GM21526 (cell line): ENCODE measurements around the gene KLHL3.

ENCODE experiments used
- ATAC-seq: cut with Tn5 transposase; IDR thresholded peaks from one replicate; pipeline ENCODE4 v1.9.1; 2021; ENCODE audit warnings: moderate library complexity; ENCODE audit not compliant: unreplicated experiment, low FRiP score

KLHL3 gene

DNA sequence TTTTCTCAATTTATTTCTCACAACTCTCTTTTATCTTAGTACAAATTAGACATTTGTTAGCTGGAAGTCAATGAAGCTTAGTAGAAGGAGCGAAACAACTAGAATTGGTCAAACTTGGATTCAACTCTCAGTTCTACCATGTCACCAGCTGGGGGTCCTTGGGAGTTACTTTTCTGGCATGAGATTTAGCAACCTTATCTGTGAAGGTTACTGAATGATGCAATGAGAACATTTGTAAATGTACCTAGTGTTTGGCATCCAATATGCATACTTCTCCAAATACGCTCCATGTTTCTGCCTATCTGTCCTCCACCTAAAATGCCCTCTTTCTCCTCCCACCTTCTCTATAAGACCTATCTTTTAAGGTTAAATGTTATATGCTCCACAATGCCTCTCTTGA, 12.0 kb upstream of the KLHL3 start:
- ATAC-seq: no peak

DNA sequence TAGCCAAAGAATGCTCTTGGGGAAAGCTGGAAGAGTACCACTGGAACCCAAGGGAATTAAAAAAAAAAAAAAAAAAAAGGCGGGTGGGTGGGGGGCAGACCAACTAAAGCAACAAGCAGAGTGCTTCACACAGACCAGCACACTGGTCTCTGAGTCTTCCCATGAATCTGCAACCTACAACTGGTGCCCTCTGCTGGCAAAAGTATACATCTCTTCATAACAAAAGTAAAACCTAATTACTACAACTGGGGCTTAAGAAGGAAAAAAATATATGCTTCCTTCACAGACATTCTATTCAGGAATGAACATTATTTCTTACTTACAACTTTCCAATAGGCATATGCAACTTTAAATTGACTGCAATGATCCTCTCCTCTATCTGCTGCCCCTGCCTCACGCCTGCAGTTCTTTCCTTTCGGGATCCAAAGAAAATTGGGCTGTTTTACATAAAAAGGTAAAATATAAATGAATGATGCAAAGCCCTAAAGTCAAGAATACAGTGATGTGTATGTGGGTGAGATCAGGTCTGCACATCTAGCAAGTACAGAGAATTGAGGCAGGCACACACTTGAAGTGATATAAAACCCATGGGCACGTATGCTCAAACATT, 7.2 kb upstream of the KLHL3 start:
- ATAC-seq: peak; percentile 52

DNA sequence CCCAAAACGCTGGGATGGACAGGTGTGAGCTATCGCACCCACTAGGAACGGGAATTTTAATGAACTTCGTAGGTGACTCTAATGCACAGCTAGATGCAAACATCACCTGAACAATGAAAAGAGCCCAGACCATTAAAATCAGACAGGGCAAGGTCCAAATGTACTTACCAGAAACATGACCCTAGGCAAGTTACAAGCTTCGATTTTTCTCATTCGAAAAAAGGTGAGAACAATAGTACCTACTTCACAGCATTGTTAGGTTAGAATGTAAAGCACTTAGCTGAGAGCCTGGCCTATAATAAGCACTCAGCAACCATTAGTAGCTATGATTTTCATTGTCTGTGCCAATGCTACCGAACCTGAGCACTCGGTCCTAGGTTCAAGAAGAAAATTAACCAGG, 5.8 kb upstream of the KLHL3 start:
- no peak for ATAC-seq

DNA sequence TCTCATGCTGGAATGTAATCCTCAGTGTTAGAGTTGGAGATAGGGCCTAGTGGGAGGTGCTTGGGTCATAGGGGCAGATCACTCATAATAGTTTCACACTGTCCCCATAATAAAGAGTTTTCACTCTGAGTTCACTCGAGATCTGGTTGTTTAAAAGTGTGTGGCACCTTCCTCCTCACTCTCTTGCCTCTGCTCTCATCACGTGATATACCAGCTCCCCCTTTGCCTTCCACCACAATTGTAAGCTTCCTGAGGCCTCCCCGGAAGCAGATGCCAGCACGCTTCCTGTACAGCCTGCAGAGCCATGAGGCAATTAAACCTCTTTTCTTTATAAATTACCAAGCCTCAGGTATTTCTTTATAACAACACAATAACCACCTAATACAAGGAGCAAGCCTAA, 3.8 kb upstream of the KLHL3 start:
- no peak for ATAC-seq

DNA sequence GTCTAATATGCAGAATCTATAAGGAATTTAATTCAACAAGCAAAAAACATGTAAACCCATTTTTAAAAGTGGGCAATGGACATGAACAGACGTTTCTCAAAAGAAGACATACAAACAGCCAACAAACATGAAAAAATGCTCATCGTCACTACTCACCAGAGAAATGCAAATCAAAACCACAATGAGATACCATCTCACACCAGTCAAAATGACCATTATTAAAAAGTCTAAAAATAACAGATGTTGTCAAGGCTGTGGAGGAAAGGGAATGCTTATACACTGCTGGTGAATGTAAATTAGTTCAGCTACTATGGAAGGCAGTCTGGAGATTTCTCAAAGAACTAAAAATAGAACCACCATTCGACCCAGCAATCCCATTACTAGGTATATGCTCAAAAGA, 3.1 kb upstream of the KLHL3 start:
- no peak for ATAC-seq

DNA sequence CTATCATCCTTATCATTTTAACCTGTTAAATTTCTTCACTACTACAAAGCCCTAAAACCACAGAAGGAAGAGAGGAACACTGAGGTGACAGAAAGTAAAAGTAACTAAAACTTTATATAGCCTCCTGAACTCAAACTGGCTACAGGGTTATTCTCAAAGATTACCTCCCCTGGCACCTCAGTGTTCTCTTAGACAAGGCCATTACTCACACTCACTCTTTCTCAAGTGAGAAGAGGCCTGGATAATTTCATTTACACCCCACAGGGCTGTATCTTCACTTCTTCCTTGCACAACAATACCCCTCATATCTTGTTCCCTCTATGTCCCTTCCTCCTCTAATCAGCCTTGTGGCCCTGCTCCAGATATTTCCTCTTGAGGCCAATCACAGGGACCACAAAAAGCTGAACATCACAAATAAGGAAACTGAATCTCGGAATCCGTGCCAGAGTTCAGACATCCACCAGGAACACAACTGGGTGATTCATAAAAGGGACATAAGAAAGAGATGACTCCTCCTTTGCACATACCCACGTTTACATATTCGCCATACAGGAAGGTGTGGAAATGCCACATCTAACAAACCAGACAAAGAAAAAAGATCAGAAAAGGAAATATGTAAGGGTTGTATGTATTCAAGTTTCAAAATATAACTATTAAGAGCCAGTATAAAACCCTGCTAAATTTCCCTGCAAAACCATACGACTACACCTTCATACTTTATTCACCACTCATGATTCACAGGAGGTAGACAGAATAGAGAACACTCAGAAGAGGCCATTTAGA, 1.7 kb upstream of the KLHL3 start:
- no peak for ATAC-seq

DNA sequence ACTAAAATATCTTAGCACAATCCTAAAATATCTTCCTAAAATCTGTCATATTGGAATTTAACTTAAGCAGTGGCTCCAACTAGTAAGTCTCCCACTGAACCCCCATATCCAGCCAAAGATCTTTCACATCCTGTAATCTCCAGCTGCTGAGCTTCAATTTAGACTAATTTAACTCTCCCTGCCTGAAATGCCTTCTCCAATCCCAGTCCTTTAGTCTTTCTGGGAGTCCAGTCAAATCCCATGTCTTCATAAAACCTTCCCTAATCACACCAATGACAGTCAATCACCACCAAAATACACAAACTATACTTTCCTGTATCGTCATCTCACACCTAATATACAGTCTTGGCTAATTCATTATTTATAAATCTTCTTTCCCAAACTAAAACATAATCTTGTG, 607 bp upstream of the KLHL3 start:
- ATAC-seq: no peak

DNA sequence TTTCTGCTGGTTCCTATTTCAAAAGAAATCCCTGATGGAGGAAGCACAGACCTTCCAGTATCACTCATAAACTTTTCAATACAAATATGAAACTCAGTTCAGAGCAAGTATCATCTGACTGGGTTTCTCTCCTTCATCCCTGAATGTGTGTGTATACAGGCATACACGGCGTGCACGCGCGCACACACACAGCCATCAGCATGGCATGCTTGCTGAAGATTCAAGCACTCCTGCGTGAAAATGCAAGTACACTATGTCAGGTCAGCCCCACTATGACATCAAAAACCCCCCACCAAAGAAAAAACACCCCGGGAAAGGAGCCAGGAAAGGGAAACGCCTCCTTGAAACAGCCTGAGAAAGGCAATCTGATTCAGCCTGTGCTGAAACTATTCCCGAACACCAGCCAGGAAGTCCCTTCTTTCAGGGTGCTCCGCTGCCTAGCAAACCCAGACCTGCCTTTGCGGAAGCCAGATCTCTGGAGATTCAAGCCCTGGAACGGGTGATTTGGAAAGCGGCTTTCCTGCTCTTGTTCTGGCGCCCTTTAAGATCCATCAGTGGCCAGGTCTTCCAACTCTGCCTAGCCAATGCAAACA, 831 bp downstream of the KLHL3 start:
- ATAC-seq: no peak

DNA sequence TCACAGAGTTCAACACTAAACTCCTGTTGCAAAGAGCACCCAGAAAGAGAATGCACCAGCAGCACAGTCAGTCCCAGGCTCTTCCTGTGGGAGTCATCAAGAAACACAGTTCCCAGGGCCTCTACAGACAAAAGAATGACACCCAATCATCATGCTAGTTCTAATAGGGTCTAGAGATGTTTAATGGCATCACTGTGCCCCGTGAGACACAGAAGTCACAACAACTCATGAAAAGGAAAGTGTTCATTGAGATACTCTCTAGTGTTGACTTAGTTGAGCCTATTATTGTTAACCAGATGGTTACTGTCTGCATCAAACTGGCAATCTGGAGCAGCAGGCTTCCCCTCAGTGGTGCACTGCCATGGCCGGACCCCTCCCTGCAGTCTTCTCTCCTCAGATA, 1.6 kb downstream of the KLHL3 start:
- ATAC-seq: no peak

DNA sequence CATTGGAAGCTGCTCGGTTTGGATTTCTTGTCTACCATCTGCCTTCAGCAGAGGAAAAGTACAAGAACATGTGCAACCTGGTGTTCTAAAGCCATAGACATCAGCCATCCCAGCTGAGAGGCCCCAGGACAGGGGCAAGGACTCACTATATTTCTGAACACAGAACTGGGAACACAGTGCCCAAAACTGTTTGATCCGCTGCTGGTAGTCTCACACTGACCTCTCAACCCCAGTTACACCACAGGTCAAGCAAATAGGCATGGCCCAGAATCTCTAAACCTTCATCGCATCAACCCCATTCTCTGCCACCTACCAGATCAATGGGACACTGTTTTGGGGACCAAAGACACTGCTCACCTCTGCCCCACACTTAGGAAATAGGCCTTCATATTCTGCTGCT, 2.0 kb downstream of the KLHL3 start:
- no peak for ATAC-seq

DNA sequence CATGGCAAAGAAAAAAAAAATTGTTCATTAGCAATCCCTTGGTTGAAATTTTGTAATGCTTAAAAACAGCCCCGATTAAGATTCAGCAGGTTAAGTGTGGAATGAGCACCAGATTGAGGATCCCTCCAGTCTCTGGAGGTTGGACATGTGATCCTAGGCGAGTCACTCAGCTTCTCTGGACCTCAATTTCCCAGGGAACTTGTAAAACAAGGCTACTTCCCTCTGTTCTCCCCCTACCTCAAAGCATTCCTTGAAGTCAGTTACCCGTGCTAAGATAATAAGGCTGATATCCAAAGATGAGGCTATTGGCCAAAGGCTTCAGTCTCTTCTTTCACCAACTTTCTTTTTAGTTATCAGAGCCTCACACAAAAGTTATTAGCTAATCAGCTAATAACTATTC, 2.9 kb downstream of the KLHL3 start:
- no peak for ATAC-seq

DNA sequence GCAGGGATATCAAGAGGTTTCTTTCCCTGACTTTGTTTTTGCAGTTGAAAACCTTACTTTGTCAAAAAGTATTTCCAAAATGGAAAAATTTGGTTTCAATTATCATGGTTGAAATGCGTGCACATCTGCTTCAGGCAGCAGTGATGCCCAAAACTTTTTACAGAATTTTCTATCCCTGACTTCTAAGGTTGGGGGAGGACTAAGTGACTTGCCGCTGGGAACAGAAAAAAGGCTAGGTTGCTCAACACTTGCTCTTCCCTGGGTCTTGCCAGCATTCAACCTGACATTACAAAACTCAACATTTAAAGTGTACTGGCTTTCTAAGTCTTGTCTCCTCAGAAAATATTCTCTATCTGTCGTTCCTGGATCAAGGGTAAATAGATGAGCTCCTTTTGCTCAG, 4.7 kb downstream of the KLHL3 start:
- ATAC-seq: no peak

DNA sequence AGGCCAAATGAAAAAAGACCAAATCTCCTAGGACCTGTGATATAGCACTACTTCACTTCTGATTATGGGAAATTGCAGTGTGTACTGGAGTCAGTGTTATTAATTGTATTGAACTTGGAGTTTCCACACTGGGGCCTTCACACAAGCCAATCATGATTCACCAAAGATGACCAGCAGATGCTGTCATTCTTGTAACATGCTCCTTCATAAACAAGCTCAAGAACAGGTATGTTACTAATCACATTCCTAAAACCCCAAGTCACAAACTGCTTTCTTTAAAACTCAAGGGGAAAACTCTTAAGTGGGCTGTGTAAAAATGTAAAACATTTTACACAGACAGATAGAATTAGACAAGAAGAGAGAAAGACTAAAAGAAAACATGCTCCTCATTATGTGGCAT, 5.6 kb downstream of the KLHL3 start:
- no peak for ATAC-seq

DNA sequence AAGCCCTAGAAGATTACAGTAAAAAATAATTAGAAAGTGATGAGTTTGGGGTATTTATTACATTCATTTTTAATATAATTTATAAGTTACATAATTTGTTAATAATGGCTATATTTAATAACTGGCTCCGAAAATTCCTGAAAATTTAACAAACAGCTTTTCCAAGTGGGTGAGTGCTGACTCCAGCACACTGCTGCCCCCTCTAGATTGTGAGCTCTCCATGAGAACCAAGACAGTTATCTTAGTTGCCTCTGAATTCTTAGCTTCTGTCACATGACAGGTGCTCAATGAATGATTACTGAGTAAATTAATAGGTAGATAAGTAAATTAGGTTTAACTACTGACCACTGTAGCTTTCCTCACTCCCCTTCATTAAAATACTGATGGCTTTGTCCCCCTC, 7.8 kb downstream of the KLHL3 start:
- no peak for ATAC-seq

DNA sequence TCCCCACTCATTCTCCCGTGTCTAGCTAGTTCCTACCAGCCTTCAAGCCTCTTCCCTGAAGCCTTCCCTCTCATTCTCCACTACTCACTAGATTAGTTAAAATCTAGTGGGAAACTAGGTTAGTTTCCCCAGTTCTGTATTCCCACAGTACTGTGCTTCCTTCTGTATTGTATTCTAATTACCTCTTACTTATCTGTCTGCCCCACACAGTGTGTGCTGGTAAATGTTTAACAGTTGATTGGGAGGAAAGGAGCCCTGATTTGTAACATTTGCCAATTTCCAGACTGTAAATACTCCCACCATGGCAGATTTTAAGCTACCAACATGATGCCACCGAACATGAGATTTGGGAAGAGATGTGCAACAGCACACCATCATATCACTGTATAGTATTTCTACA, 8.3 kb downstream of the KLHL3 start:
- ATAC-seq: no peak

DNA sequence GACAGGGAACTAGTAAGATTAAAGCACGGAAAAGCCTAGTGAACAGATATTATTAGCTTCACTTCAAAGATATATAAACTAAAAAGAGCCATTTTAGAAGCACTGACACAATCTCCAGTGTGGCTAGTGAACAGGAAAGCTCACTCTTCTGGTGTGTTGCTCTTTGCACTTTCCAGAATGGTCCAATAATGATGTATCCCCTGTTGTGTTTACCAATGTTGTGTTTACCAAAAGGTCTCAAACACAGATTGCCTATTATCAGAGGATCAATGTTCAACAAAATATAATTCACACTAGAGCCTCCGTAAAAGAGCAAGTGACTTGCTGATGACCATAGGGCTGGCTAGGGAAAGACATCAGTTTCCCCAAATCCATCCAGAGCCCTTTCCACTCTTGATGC, 11.6 kb downstream of the KLHL3 start:
- no peak for ATAC-seq

DNA sequence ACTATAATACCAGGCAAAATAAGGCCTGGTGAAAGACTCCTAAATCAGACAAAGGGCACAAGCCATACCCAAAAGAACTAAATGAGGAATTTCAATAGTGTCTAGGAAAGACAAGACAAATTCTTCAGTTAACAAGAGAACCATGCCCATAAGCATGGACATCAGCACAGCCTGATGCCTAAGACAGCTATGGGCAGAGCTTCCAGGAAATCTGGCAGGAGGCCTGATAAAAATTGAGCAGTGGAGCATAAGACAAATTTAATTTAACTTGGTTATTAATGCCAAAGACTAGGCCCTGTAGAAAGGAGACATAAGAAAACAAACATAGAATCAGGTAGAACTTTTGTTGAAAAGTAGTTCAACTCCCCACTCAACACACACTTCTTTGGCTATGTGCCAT, 17.3 kb downstream of the KLHL3 start:
- no peak for ATAC-seq

DNA sequence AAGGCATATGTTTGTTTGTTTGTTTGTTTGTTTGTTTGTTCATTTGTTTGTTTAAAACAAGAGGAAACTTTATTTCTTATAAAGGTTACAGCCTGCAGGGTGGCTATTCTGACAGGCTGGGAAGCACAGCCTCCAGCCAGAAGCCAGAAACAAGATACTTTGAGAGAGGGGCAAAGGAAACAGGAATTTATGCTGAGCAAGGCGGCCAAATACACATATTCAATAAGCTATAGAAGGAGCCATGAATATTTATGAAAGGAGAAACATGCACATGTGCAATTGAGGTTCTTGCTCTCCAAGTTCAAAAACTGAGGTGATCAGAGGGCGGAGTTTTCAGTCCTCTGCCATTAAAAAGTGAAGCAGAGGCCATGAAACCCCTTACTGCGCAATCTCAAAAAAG, 19.6 kb downstream of the KLHL3 start:
- no peak for ATAC-seq

DNA sequence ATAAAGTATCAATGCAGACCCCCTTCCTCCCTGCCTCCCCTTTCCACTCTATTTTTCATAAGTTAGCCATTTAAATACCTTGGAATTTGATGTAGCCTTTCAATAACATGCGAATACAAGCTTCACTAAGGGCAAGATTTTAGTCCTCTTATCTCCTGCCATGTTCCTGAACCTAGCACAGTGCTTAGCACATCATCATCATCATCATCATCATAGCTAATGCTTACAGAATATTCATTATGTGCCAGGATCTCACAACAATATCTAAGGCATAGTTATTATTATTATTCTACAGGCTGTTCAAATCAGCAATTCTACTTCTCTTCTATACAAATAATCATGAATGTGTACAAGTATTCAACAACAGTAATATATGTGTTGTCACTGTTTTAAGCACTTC, 20.4 kb downstream of the KLHL3 start:
- no peak for ATAC-seq

DNA sequence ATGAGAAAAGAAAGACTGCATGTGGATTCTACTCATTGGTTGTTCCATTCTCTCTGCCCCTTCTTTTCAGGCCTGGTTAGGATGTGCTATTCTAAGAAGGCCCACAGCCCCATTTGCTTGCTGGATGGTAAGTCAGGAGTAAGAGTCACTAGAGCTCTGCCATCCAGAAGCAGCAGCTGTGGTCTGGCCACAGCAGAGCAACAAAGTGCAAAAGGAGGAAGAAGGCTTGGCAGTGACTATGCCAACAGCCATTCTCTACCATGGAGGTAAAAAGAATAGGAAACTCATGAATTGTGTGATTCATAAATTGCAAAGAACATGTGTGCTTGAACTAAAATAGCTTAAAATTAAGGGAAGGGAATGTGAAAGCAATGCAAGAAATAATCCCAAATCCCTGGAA, 20.9 kb downstream of the KLHL3 start:
- ATAC-seq: no peak

DNA sequence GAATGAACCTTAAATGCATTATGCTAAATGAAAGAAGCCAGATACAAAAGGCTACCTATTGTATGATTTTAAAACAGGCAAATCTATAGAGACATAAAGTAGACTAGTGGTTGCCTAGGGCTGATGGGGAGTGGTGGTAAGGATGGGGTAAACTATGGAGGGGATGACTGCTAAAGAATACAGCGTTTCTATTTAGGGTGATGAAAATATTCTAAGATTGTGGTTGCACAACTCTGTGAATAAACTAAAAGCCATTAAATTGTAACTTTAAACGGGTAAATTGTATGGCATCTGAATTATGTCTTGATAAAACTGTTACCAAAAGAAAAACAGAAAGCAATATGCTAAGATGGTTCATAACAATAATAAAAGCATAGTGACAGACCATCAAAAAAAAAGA, 21.4 kb downstream of the KLHL3 start:
- no peak for ATAC-seq

DNA sequence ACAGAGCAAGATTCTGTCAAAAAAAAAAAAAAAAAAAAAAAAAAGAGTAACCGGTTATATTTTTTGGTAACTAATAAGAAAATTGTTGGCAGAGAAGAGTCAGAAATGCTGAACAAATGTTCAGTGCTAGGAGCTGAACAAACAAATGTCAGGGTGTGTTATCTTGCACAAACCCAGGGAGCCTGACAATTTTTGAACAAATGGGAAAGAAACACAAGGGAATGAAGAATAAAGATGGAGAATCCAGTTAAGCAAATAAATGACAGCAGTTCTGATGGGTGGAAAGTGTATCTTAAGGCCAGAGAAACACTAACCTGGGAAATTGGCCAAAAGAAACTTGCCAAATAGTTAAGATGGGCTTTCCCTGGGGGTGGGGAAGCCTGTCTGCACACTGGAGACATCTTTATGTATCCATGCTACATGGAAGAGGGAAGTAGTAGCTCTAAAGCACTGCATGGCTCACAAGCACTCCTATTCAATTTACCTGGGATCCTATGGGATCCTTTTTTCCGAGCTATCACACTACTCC, 23.7 kb downstream of the KLHL3 start:
- no peak for ATAC-seq
